Measurements from ENCODE around the gene SLC49A3.

- TF ChIP-seq CTCF (conservative IDR thresholded peaks at IDR 0.05; ENCODE audit: low read depth, low read length) (no peak), POLR2A (IDR thresholded peaks at IDR 0.05; ENCODE audit: low read depth, low read length) (no peak), MXI1 (IDR thresholded peaks at IDR 0.05; ENCODE audit: borderline replicate concordance, low read depth, low read length) (no peak), CHD1 (IDR thresholded peaks at IDR 0.05; ENCODE audit: low read depth, low read length) (no peak)
Measured at GRCh38 chr4:730511-730910, 41.6 kb upstream of the SLC49A3 start.
